Thyroid gland (tissue), 4 donors: ENCODE data around the gene ARHGDIG. TPM values are rescaled to one million over a fixed set of nuclear protein-coding genes. Genes with fewer than 3 reads are reported as not detected.

Source experiments
- DNase-seq, 2 donors: peaks; one replicate each; pipeline ENCODE4 v3.0.0-alpha.2; 2019
- H3K27ac ChIP-seq, 3 donors: fragments of 200-600 bp; sonication (generic); 1 replicate in 2 of 3; 2 replicates in 1 of 3; pipeline ENCODE4 v1.5.1; 2016 to 2019; ENCODE audit warnings: mild to moderate bottlenecking in 1 of 3, moderate library complexity in 1 of 3
- H3K27me3 ChIP-seq: fragments of 200-600 bp; sonication (generic); one replicate; pipeline ENCODE4 v1.5.1; 2019
- H3K36me3 ChIP-seq, 2 donors: fragments of 200-600 bp; sonication (generic); one replicate each; pipeline ENCODE4 v1.5.1; 2016 to 2019
- H3K4me1 ChIP-seq, 2 donors: fragments of 200-600 bp; sonication (generic); one replicate each; pipeline ENCODE4 v1.5.1; 2017 to 2019
- H3K4me3 ChIP-seq, 3 donors: fragments of 200-600 bp; sonication (generic); replicated peaks in 1 of 3; 1 replicate in 2 of 3; 2 replicates in 1 of 3; pipeline ENCODE4 v1.5.1; 2016; ENCODE audit warnings: mild to moderate bottlenecking in 1 of 3
- H3K9me3 ChIP-seq: fragments of 200-600 bp; sonication (generic); one replicate; pipeline ENCODE4 v1.5.1; 2017
- CTCF ChIP-seq, 6 experiments: fragments of 200-600 bp in 3 of 6; fragments of 450-650 bp in 3 of 6; sonication (generic) in 3 of 6; IDR thresholded peaks; one replicate each; pipeline ENCODE4 v1.5.1; 2016 to 2019; ENCODE audit warnings: antibody characterized with exemption in 6 of 6, mild to moderate bottlenecking in 2 of 6, inconsistent platforms in 1 of 6, moderate library complexity in 1 of 6
- POLR2A ChIP-seq, 2 donors: fragments of 450-650 bp; IDR thresholded peaks; one replicate each; pipeline ENCODE4 v1.6.1; 2017; ENCODE audit warnings: antibody characterized with exemption in 2 of 2, mild to moderate bottlenecking in 2 of 2, moderate library complexity in 1 of 2
- WGBS, 2 donors: methylation state at CpG; one replicate each; pipeline ENCODE4 v1.1.5; 2017; 5-methylcytosine and 5-hydroxymethylcytosine counted together
- intact Hi-C: fragments of 100-400 bp; cut with DNase I; formaldehyde crosslinking; loops from one replicate; pipeline ENCODE4 v1.15.1; 2023
- total RNA-seq, 4 donors: library from RNA; depleted of rRNA; stranded (reverse); fragments of >200 nt; gene quantifications; one replicate each; pipeline ENCODE4 v1.2.3, GENCODE V29; 2016

Gene ARHGDIG
- total RNA-seq, 4 donors from 2014 or later, result not detected

- no peak for DNase-seq
- 41 to 56% methylated on average over 19 to 21 of the region's 27 CpGs for WGBS, 2 donors
- no peak overlapping the region for H3K27ac ChIP-seq
These were observed 734 bp downstream of the ARHGDIG start for GRCh38 chr16:280991-281659.

GRCh38 chr16:281660-282255 is 1.4 kb downstream of the ARHGDIG start:
- Histone ChIP-seq H3K4me3 (no peak overlapping the region), H3K36me3 (no peaks in the 10 kb centered on the region), H3K27me3 (peaks cover 7% of the 10 kb centered on the region), H3K27ac (no peak overlapping the region), H3K9me3 (no peaks in the 10 kb centered on the region), H3K4me1 (peaks cover 6% of the 10 kb centered on the region in 2 donors)
- DNase-seq, result no peak
- intact Hi-C loops, result no loop called here
- WGBS, 2 donors, result 22 to 39% methylated on average over 4 to 10 of the region's 25 CpGs
- TF ChIP-seq POLR2A (IDR thresholded peaks at IDR 0.05), result no peak
- no peak for TF ChIP-seq CTCF (IDR thresholded peaks at IDR 0.05)

More at GRCh38 chr16:280991-281659, 734 bp downstream of the ARHGDIG start:
- Histone ChIP-seq H3K36me3 (no peaks in the 10 kb centered on the region), H3K4me1 (peaks cover 6% of the 10 kb centered on the region in 2 donors), H3K27me3 (peaks cover 7% of the 10 kb centered on the region), H3K4me3 (no peak overlapping the region), H3K9me3 (no peaks in the 10 kb centered on the region)
- TF ChIP-seq POLR2A (IDR thresholded peaks at IDR 0.05) (no peak), CTCF (IDR thresholded peaks at IDR 0.05) (no peak)
- intact Hi-C loops, result no loop called here

DNA sequence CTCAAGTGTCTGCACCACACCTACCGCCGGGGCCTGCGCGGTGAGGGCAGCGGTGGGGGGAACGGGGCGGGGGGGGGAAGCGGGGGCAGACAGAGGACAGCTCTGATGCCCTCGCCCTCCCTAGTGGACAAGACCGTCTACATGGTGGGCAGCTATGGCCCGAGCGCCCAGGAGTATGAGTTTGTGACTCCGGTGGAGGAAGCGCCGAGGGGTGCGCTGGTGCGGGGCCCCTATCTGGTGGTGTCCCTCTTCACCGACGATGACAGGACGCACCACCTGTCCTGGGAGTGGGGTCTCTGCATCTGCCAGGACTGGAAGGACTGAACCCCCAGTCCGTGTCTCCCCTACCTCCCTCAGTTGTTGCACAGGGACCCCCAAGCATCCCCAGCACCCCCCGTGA is 2.1 kb downstream of the ARHGDIG start:
- H3K27ac ChIP-seq, result no peak overlapping the region

GRCh38 chr16:283033-283805 is 2.8 kb downstream of the ARHGDIG start, which contains the start of gene PDIA2:
PDIA2 (plus strand) TSS chr16:283164; CDS start chr16:283170, 6 bp downstream.
- TF ChIP-seq CTCF (IDR thresholded peaks at IDR 0.05), result no peak

More for the DNA sequence above, 2.1 kb downstream of the ARHGDIG start:
- Histone ChIP-seq H3K4me1 (peaks cover 6% of the 10 kb centered on the region in 2 donors), H3K4me3 (no peak overlapping the region), H3K36me3 (peaks cover 0 to 4% of the 10 kb centered on the region in 2 donors), H3K9me3 (no peaks in the 10 kb centered on the region), H3K27me3 (peaks cover 7% of the 10 kb centered on the region)
- TF ChIP-seq POLR2A (IDR thresholded peaks at IDR 0.05) (no peak), CTCF (IDR thresholded peaks at IDR 0.05) (no peak)
- WGBS, 2 donors, result 82 to 83% methylated on average over 12 to 19 of the region's 22 CpGs
- DNase-seq, result no peak
- intact Hi-C loops, result no loop called here

More at GRCh38 chr16:283033-283805, 2.8 kb downstream of the ARHGDIG start, which contains the start of gene PDIA2:
- H3K36me3 ChIP-seq, result peaks cover 0 to 11% of the 10 kb centered on the region in 2 donors
- whole genome bisulfite sequencing, 2 donors, result 76 to 86% methylated on average over 9 to 11 of the region's 25 CpGs
- intact Hi-C loops, result no loop called here
- H3K4me3 ChIP-seq, result no peak within 1 kb of the TSS
- no peak for DNase-seq
- H3K4me1 ChIP-seq, result peaks cover 6% of the 10 kb centered on the region in 2 donors
- peaks cover 7% of the 10 kb centered on the region for H3K27me3 ChIP-seq
- H3K27ac ChIP-seq, result no peak within 1 kb of the TSS
- H3K9me3 ChIP-seq, result no peaks in the 10 kb centered on the region
